ENCODE results near the gene ABHD13.
"Not testable (repeated sequence)": the region's sequence is repeated elsewhere in the genome, so short reads cannot be mapped to it uniquely, and the experiment has no call there.

The ABHD13 gene

GRCh38 chr13:108225440-108225839 is 7.2 kb downstream of the ABHD13 start:
- no peak for DNase-seq

DNA sequence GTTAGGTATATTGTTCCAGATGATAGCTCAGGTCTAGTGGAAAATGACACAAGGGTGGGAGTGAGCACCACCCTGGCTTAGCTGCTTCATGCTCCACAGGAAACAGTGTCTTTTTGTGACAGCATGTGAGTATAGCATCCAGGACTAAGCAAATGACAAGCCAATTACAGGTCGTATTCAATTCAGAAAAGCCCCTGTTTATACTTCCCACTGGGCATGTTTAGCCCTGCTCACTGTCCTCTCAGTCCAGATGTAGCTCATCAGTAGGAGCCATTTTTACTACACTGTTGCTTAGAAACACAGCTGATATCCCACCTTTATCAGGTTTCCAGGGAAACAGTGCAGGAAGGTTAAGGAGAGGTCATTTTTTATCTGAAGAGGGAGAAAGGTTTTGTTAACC is 8.0 kb downstream of the ABHD13 start:
- no peak for DNase-seq

DNA sequence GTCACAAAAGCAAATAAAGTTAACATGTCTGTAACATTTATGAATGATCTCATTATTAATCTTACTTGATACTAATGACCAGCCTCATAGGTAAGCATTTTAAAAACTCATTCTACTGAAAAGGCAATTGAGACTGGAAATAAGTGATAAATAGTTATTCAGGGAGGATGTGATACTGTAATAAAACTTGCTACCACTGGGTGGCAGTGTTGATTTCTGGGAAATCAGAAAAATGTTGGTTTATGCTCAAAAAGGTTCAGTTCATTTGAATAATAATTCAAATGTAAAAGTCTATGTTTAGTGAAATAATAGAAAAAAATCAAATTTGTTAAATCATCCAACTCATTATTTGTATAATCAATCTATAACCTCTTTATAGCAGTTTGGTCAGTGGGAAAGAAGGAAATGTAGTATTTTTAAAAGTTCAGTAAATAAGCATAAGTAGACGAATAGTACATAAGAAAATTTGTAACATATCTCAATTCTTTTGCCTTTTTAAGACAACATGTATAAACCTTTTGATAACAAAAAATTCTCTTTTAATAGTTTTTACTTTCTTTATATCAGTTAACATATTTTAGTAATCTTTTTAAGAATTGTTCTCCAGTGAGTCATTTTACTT is 9.6 kb downstream of the ABHD13 start:
- DNase-seq = no peak

GRCh38 chr13:108230377-108230776 is 12.2 kb downstream of the ABHD13 start:
- DNase-seq = no peak

DNA sequence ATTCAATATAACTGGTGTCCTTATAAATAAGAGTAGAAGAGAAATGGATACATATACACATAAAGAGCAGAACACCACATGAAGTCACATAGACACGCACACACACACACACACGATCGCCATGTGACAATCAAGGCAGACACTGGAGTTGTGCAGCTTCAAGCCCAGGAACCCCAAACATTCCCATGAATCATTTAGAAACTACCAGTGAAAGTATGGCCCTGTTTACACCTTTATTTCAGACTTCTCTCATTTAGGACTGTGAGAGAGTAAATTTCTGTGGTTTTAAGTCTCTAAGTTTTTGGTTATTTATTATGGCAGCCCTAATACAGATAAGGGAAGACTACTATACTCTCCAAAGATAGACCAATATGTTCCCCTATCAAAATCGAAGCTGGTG is 31.0 kb downstream of the ABHD13 start:
- DNase-seq = no peak

DNA sequence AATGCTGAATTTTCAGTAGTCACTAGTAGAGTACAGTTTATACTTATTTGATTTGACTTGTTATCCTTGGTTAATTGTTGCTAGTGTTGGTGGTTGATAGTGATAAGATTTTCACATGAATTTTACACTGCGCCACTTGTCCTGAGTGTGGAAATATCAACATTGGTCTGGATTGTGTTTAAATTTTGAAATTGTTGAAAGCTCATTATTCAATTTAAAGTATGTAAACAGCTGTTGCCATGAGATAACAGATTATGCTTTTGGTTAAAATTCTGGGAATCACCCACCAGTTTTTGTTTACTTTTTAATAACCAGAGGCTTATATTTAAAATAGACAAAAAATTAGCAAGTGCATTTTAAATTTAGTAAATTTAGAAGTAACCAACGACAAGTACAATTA is 39.1 kb downstream of the ABHD13 start:
- DNase-seq = no peak

- DNase-seq = no peak
Observed at GRCh38 chr13:108263621-108264355, 45.6 kb downstream of the ABHD13 start.

DNA sequence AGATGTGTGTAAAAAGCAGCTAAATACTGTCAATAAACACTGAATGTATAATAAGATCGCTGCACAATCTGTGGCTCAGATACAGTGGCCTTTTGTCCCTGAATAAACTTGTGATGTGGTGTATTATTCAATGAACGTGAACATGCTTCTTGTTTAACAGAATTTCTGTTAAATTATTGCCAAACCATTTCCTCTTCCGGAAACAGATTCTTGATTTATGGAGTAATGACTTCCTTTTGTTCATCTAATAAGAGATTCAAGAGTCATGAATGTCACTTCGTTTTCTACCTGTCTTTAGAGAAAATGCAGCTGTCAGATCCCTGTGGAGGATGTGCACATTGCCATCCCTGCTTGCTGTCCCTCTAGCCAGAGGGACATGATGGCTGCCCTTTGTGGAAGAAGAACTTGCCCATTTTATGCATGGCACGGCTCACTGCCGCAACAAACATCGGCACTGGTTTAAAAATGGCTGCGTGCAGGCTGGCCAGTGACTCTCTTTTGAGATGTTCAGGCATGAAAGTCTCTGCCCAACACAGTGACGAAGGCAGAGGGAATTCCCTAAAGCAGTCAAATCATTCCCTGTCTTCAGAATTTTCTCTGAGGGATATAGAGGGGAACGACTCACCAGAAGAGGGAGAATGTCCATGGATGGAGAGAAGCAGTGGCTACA is 48.3 kb downstream of the ABHD13 start:
- DNase-seq = no peak

DNA sequence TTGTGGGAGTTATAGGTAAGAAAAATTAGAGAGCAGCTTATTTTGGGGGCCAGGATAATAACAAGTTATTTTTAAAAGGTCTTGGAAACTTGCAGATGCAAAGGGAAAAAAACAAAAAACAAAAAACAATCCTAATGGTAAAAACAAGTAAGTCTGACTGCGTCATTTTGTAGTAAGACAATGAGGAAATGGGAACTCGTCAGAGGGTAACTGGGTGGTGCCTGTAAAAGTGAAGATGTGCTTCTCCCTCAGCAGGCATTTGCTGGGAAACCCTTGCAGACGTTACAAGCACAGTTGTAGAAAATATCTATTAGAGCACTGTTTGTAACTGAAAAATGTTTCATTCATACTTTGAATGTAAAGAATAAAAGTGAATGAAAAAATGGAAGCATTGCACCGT is 49.2 kb downstream of the ABHD13 start:
- DNase-seq = no peak

DNA sequence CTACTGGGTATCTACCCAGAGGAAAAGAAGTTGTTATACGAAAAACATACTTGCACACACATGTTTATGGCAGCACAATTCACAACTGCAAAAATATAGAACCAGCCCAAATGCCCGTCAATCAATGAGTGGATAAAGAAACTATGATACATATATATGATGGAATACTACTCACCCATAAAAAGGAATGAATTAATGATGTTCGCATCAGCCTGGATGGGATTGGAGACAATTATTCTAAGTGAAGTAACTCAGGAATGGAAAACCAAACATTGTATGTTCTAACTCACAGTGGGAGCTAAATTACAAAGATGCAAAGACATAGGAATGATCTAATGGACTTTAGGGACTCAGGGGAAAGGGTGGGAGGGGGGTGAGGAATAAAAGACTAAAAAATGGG is 49.7 kb downstream of the ABHD13 start:
- not testable (repeated sequence) for DNase-seq

DNA sequence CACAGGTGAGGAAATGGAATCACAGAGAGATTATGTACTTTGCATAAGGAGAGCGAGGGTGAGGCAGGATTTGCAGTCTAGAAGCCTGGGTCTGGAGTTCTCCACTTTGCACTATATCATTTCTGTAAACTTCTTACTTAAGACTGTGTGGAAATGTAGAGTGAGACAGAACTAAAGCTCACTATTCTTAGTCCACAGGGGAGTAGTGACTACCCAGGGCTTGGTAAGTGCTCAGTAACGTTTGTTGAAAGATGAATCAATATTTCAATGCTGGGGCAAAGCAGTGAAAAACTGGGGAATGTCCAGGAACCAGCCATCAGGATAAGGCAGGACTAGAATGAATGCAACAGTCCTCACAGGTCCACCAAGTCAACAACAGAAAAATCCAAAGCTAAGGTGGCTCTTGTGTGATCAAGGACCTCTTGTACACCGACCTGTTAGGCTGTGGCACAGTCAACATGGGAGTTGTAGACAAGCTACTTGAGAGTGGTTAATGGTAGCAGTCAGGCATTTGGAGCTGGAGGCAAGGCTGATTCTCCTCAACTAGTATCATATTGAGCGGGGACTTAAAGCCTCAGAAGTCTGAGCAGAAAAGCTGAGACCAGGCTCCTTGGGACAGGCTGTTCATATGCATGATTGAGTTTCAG is 50.4 kb downstream of the ABHD13 start:
- no peak for DNase-seq

- DNase-seq = peak; percentile 59
Observed at GRCh38 chr13:108269601-108270328, 51.6 kb downstream of the ABHD13 start, which contains the start of gene TNFSF13B. TNFSF13B (plus strand) TSS chr13:108269718; CDS start chr13:108269896, 178 bp downstream.

- no peak for DNase-seq
Observed at GRCh38 chr13:108270442-108270841, 52.2 kb downstream of the ABHD13 start.

DNA sequence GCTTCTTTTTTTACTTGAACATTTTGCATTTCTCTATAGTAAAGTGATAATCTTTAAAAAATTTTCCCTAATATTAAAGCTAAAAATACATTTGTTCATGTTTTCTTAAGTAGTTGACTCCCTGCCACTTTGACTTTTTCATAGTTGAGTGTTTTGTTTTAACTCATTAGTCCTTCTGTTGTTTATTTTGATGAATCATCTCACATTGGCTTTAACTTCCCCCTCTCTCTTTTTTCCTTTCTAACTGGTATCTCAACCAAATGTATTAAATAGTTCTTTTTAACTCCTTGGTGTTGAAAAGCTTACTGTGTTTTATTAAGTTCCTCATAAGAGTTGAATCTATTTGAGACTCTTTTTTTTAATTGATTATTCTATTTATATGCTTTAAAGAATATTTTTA is 54.1 kb downstream of the ABHD13 start:
- DNase-seq = no peak

- DNase-seq = no peak
Observed at GRCh38 chr13:108273429-108274118, 55.4 kb downstream of the ABHD13 start.

- no peak for DNase-seq
Observed at GRCh38 chr13:108274718-108275117, 56.5 kb downstream of the ABHD13 start.

DNA sequence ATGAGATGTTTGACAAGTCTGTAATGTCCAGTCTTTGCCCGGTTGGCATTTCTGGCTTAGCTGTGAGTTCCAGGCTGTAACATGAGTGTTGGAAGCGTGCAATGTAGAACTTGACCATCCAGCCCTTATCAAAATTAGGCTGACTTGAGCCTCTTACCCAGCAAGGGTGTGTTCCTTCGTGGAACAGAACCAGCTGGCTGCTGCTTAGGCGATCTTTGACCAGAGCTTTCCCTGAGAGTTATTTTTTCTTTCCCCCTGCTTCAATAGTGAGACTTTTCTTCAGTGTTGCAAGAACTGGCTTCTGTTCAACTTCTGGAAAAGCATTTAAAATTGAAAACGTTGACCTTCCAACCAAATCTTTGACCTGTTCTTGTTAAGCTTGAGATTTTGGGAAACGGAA is 57.9 kb downstream of the ABHD13 start:
- no peak for DNase-seq

- DNase-seq = no peak
Observed at GRCh38 chr13:108278466-108278865, 60.3 kb downstream of the ABHD13 start.

DNA sequence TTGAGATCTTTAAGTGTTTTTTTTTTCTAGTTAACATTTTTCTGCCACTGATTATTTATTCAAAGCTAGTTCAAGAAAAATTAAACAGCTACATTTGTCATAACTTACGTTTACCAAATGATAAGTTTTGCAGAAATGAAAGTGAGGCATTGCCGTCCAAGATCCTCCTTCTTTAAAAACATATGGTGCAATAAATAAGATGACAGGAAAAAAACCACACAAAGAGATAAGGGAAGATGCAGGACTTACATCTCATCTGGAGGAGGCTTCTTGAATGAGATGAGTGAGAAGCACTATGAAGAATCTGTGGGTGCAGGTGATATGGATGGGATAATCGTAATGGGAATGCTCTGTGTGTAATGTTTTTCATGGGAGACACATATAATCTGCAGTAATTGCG is 63.7 kb downstream of the ABHD13 start:
- no peak for DNase-seq

DNA sequence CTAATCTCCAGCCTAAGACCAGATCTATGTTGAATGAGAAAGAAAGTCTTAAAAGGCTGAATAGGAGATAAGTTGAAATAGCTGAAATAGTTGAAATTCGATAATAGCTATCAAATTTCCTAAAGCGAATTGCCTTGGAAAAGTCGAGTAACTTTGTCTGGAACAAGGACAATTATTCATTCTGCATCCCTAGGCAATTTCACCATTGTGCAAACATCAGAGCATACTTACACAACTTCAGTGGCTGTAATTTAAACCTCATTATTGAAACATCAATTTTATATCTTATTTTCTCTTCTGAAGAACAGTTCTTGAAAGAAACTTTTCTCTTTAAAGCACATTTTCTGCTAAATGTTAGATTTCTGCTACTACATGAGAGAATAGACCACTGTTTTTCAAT is 64.9 kb downstream of the ABHD13 start:
- no peak for DNase-seq

All from activated naive CD4-positive, alpha-beta T cell treated with anti-CD3 and anti-CD28 coated beads, Interleukin-2, amount 50 U/mL, for 16 hours (primary cell).